ENCODE data around the gene PIK3C2G.
A peak's percentile ranks its signal among the peaks of the same experiment; 100 is the strongest.
"Not testable (repeated sequence)": the region's sequence is repeated elsewhere in the genome, so short reads cannot be mapped to it uniquely, and the experiment has no call there.

The PIK3C2G gene

DNA sequence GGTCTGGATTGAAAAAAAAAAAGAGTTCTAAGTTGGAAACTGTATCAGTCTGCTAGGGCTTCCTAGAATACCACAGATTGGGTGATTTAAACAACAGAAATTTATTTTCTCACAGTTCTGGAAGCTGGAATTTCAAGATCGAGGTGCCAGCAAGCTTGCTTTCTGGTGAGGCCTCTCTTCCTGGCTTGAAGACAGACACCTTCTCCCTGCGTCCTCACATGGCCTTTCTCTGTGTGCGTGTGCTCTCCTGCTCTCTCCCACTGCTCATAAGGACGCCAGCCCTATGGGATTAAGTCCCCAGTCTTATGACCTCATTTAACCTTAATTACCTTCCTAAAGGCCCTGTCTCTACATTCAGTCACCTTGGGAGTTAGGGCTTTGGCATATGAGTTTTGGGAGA lies 215.5 kb downstream of the PIK3C2G start:
- no peaks in the 10 kb centered on the region for H3K27me3 ChIP-seq (ENCODE audit: control insufficient read depth, insufficient read depth, low read length, poor library complexity, severe bottlenecking)
- H3K36me3 ChIP-seq (ENCODE audit: control insufficient read depth, insufficient read depth, low read length) = no peaks in the 10 kb centered on the region
- WGBS, 2 experiments = 63 to 74% methylated on average over 4 of the region's 4 CpGs
- no peaks in the 10 kb centered on the region for H3K9me3 ChIP-seq (ENCODE audit: control insufficient read depth, low read length)
- no peak overlapping the region for H3K27ac ChIP-seq (ENCODE audit: insufficient read depth, low read depth, low read length, poor library complexity, severe bottlenecking)
- H3K4me1 ChIP-seq (ENCODE audit: control insufficient read depth, insufficient read depth, low read length) = peaks cover 4% of the 10 kb centered on the region
- no peak overlapping the region for H3K4me3 ChIP-seq (ENCODE audit: insufficient read depth, low read depth, low read length)

DNA sequence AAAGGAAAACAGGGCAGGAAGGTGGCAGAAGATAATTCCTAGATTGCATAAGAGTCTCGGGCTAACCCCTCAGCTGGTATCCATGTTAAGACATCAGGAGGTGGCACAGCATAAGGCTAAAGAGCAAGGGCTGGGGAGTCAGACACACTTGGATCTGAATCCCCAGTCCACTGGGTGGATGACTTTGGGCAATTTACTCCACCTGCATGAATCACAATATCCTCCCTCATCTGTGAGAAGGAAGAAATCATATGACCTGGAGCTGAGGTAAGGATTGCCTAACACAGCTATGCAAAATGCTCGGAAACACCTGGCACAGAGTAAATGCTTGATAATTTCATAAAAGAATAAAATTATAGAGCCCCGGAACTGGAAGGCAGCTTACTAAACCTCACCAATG lies 217.9 kb downstream of the PIK3C2G start:
- H3K27me3 ChIP-seq (ENCODE audit: control insufficient read depth, insufficient read depth, low read length, poor library complexity, severe bottlenecking) = no peaks in the 10 kb centered on the region
- 90 to 93% methylated on average over 2 to 3 of the region's 3 CpGs for WGBS, 2 experiments
- H3K4me3 ChIP-seq (ENCODE audit: insufficient read depth, low read depth, low read length) = no peak overlapping the region
- H3K36me3 ChIP-seq (ENCODE audit: control insufficient read depth, insufficient read depth, low read length) = no peaks in the 10 kb centered on the region
- no peak overlapping the region for H3K27ac ChIP-seq (ENCODE audit: insufficient read depth, low read depth, low read length, poor library complexity, severe bottlenecking)
- H3K9me3 ChIP-seq (ENCODE audit: control insufficient read depth, low read length) = no peaks in the 10 kb centered on the region
- H3K4me1 ChIP-seq (ENCODE audit: control insufficient read depth, insufficient read depth, low read length) = peaks cover 18% of the 10 kb centered on the region

DNA sequence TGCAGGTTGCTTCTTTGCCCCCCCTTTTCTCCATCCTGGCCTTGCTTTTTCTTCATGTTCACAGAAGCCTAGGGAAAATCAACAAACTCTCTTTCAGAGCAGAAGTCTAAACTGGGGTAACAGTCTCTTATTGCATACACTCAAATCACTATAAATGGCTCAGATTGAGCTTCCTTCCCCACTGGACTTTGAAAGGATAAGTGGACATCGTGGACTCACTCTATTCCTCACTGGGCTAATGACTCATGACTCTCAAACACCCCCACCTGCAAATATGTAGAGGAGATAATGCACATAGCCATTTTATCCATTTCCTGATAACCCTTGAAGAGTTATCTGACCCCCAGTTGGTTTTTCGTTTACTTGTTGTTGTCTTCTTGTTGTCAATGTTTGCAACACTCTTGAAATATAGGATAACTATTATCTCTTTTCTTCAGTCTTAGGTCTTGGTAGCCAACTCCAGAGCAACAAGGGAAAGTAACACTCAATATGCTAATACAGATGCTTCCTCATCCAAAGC lies 221.3 kb downstream of the PIK3C2G start:
- Histone ChIP-seq H3K4me3 (ENCODE audit: insufficient read depth, low read depth, low read length) (no peak overlapping the region), H3K27me3 (ENCODE audit: control insufficient read depth, insufficient read depth, low read length, poor library complexity, severe bottlenecking) (no peaks in the 10 kb centered on the region), H3K27ac (ENCODE audit: insufficient read depth, low read depth, low read length, poor library complexity, severe bottlenecking) (no peak overlapping the region), H3K36me3 (ENCODE audit: control insufficient read depth, insufficient read depth, low read length) (no peaks in the 10 kb centered on the region), H3K4me1 (ENCODE audit: control insufficient read depth, insufficient read depth, low read length) (peaks cover 16% of the 10 kb centered on the region), H3K9me3 (ENCODE audit: control insufficient read depth, low read length) (no peaks in the 10 kb centered on the region)
- 91 to 100% methylated on average over 1 of the region's 2 CpGs for WGBS, 2 experiments

DNA sequence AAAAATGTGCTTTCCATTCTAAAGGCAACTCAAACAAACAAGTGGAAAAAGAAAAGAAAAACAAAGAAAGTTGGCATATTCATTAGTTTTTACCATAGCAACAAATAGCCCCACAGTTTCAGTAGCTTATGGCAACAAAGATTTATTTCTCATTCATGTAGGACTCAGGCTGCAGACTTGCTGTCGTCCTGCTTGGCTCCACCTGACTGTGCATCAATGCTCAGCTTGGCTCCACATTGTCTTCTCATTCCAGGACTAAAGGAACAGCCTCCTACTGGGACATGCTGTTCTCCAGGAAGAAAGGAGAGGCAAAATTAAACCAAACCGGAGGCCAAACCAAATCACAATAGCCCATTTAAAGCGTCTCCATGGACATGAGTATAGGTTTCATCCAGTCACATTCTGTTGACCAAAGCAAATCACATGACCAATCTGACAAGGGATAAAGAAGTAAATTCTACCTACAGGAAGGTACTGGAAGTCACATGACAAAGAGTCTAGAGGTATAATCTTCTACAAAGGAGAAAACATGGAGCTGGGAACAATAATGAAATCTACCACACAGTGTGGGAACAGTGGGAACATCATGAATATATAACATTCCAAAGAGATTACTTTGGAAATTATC lies 222.5 kb downstream of the PIK3C2G start:
- H3K36me3 ChIP-seq (ENCODE audit: control insufficient read depth, insufficient read depth, low read length) = no peaks in the 10 kb centered on the region
- peaks cover 16% of the 10 kb centered on the region for H3K4me1 ChIP-seq (ENCODE audit: control insufficient read depth, insufficient read depth, low read length)
- 4 to 9% methylated on average over 3 of the region's 3 CpGs for WGBS, 2 experiments
- no peak overlapping the region for H3K4me3 ChIP-seq (ENCODE audit: insufficient read depth, low read depth, low read length)
- no peaks in the 10 kb centered on the region for H3K27me3 ChIP-seq (ENCODE audit: control insufficient read depth, insufficient read depth, low read length, poor library complexity, severe bottlenecking)
- peak overlapping the region; percentile 17 for H3K27ac ChIP-seq (ENCODE audit: insufficient read depth, low read depth, low read length, poor library complexity, severe bottlenecking)
- H3K9me3 ChIP-seq (ENCODE audit: control insufficient read depth, low read length) = no peaks in the 10 kb centered on the region

DNA sequence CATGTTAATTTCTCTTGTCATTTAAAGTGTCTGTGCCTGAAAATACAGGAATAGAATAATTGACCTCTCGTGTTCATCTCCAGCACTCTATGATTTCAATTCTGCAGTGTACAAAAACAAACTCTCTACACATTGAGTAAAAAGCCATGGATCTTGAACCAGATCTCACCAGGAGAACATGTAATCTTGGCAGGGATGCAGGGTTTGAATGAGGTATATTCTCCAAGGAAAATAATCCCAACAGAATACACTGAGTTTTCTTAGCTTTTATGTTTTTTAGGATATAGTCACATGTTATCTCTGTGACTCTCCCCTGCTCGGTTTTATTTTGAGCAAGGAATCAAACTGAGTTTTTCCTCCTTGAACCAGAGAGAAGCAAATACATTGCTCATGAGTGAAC lies 224.7 kb downstream of the PIK3C2G start:
- no peak overlapping the region for H3K4me3 ChIP-seq (ENCODE audit: insufficient read depth, low read depth, low read length)
- 43 to 71% methylated on average over 1 to 2 of the region's 2 CpGs for WGBS, 2 experiments
- H3K27ac ChIP-seq (ENCODE audit: insufficient read depth, low read depth, low read length, poor library complexity, severe bottlenecking) = no peak overlapping the region
- H3K36me3 ChIP-seq (ENCODE audit: control insufficient read depth, insufficient read depth, low read length) = no peaks in the 10 kb centered on the region
- H3K27me3 ChIP-seq (ENCODE audit: control insufficient read depth, insufficient read depth, low read length, poor library complexity, severe bottlenecking) = no peaks in the 10 kb centered on the region
- H3K4me1 ChIP-seq (ENCODE audit: control insufficient read depth, insufficient read depth, low read length) = peaks cover 16% of the 10 kb centered on the region
- no peaks in the 10 kb centered on the region for H3K9me3 ChIP-seq (ENCODE audit: control insufficient read depth, low read length)

DNA sequence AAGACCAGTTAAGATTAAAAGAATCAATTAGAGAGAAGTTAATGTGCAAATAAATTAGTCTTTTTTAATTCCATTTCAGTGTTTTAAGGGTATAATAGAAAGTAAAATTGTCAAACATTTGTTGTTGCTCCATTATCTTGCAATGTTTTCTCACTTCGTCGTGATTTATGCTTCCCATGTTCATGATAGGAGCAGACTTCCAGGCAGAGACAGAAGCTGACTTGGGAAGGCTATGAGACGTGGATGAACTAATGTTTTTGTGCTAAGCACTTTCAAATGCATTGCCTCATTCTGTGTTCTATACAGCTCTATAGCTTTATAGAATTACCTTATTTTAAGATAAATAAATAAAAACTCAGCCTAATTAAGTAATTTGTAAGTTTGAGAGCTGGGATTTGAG lies 226.2 kb downstream of the PIK3C2G start:
- Histone ChIP-seq H3K36me3 (ENCODE audit: control insufficient read depth, insufficient read depth, low read length) (no peaks in the 10 kb centered on the region), H3K4me3 (ENCODE audit: insufficient read depth, low read depth, low read length) (no peak overlapping the region), H3K4me1 (ENCODE audit: control insufficient read depth, insufficient read depth, low read length) (peaks cover 16% of the 10 kb centered on the region), H3K9me3 (ENCODE audit: control insufficient read depth, low read length) (no peaks in the 10 kb centered on the region), H3K27me3 (ENCODE audit: control insufficient read depth, insufficient read depth, low read length, poor library complexity, severe bottlenecking) (no peaks in the 10 kb centered on the region), H3K27ac (ENCODE audit: insufficient read depth, low read depth, low read length, poor library complexity, severe bottlenecking) (no peak overlapping the region)
- WGBS, 2 experiments = 90 to 98% methylated on average over 3 of the region's 3 CpGs

DNA sequence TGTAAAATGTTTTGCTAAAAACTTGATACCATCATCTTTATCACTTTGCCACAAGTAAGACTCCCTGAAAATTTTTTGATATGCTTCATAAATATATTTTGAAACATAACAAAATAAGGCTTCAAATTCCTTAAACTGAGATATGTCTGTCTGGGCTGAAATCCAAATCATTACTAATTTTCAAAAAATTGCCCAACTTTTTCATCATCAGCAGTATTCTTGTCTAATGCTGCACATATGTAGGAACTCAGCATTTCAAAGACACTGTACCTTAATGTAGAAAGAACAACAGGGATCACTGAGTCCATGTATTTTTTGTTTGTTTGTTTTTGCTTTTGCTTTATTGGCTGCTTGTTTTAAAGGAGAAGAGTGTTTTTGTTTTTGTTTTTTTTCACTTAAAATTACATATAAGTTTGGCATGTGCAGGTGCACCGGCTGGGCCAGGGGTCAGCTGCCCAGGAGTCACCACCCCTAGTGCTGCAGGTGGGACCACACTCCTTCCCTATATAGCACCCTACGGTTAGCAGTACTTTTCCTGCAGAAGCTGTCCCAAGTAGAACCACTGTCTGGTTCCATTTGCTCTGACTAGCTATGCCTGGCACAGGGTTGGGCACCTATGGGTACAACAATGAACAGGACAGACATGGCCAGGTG lies 231.2 kb downstream of the PIK3C2G start:
- no peak overlapping the region for H3K27ac ChIP-seq (ENCODE audit: insufficient read depth, low read depth, low read length, poor library complexity, severe bottlenecking)

DNA sequence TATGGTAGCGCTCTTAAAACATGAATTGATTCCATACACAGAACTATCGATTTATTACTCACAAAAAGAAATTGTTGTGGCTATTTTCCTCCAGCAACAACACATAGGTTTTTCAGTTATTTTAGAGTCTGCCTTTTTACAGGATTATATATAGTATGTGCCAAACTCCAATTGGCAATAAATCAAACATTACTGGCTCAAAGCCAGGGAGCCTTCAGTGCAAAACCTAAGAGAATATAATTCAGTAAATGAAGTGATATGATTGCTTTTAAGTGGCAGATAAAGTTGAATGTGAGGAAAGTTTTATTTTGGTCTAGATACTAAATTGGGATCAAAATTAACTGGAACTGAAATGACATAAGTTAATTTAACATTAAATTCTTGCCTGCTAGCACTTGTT lies 234.8 kb downstream of the PIK3C2G start:
- Histone ChIP-seq H3K27me3 (ENCODE audit: control insufficient read depth, insufficient read depth, low read length, poor library complexity, severe bottlenecking) (no peaks in the 10 kb centered on the region), H3K4me3 (ENCODE audit: insufficient read depth, low read depth, low read length) (no peak overlapping the region), H3K36me3 (ENCODE audit: control insufficient read depth, insufficient read depth, low read length) (no peaks in the 10 kb centered on the region), H3K4me1 (ENCODE audit: control insufficient read depth, insufficient read depth, low read length) (no peaks in the 10 kb centered on the region), H3K9me3 (ENCODE audit: control insufficient read depth, low read length) (no peaks in the 10 kb centered on the region), H3K27ac (ENCODE audit: insufficient read depth, low read depth, low read length, poor library complexity, severe bottlenecking) (no peak overlapping the region)
- 100% methylated on average over 2 of the region's 2 CpGs for WGBS, 2 experiments

More for the DNA sequence above, 231.2 kb downstream of the PIK3C2G start:
- Histone ChIP-seq H3K4me1 (ENCODE audit: control insufficient read depth, insufficient read depth, low read length) (no peaks in the 10 kb centered on the region), H3K9me3 (ENCODE audit: control insufficient read depth, low read length) (no peaks in the 10 kb centered on the region), H3K36me3 (ENCODE audit: control insufficient read depth, insufficient read depth, low read length) (no peaks in the 10 kb centered on the region), H3K4me3 (ENCODE audit: insufficient read depth, low read depth, low read length) (no peak overlapping the region), H3K27me3 (ENCODE audit: control insufficient read depth, insufficient read depth, low read length, poor library complexity, severe bottlenecking) (no peaks in the 10 kb centered on the region)
- WGBS, 2 experiments = 89 to 94% methylated on average over 2 of the region's 2 CpGs

DNA sequence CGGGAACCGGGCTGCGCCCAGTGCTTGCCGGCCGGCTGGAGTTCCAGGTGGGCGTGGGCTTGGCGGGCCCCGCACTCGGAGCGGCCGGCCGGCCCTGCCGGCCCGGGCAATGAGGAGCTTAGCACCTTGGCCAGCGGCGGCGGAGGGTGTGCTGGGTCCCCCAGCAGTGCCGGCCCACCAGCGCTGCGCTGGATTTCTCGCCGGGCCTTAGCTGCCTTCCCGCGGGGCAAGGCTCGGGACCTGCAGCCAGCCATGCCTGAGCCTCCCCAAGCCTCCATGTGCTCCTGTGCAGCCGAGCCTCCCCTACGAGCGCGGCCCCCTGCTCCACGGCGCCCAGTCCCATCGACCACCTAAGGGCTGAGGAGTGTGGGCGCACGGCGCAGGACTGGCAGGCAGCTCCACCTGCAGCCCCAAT lies 238.8 kb downstream of the PIK3C2G start:
- H3K36me3 ChIP-seq (ENCODE audit: control insufficient read depth, insufficient read depth, low read length); H3K27ac ChIP-seq (ENCODE audit: insufficient read depth, low read depth, low read length, poor library complexity, severe bottlenecking); H3K4me1 ChIP-seq (ENCODE audit: control insufficient read depth, insufficient read depth, low read length); H3K9me3 ChIP-seq (ENCODE audit: control insufficient read depth, low read length); H3K4me3 ChIP-seq (ENCODE audit: insufficient read depth, low read depth, low read length); H3K27me3 ChIP-seq (ENCODE audit: control insufficient read depth, insufficient read depth, low read length, poor library complexity, severe bottlenecking): not testable (repeated sequence)
- 96 to 97% methylated on average over 35 of the region's 35 CpGs for WGBS, 2 experiments

DNA sequence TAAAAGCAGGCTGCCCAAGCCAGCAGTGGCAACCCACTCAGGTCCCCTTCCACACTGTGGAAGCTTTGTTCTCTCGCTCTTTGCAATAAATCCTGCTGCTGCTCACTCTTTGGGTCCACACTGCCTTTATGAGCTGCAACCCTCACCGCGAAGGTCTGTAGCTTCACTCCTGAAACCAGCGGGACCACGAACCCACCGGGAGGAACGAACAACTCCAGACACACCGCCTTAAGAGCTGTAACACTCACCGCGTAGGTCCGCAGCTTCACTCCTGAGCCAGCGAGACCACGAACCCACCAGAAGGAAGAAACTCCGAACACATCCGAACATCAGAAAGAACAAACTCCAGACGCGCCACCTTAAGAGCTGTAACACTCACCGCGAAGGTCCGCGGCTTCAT lies 239.4 kb downstream of the PIK3C2G start:
- not testable (repeated sequence) for H3K27me3 ChIP-seq (ENCODE audit: control insufficient read depth, insufficient read depth, low read length, poor library complexity, severe bottlenecking); H3K4me1 ChIP-seq (ENCODE audit: control insufficient read depth, insufficient read depth, low read length); H3K36me3 ChIP-seq (ENCODE audit: control insufficient read depth, insufficient read depth, low read length); H3K27ac ChIP-seq (ENCODE audit: insufficient read depth, low read depth, low read length, poor library complexity, severe bottlenecking); H3K9me3 ChIP-seq (ENCODE audit: control insufficient read depth, low read length); H3K4me3 ChIP-seq (ENCODE audit: insufficient read depth, low read depth, low read length)
- 97% methylated on average over 21 of the region's 21 CpGs for WGBS, 2 experiments
